ENCODE results near the gene RDH12.

Gene RDH12

GRCh38 chr14:67680941-67681340 lies 20.7 kb upstream of the RDH12 start:
- TF ChIP-seq CTCF (IDR thresholded peaks at IDR 0.05; ENCODE audit: low read depth, low read length, poor library complexity, severe bottlenecking) = no peak
- no peak for TF ChIP-seq EZH2phosphoT487 (IDR thresholded peaks at IDR 0.05; ENCODE audit: borderline replicate concordance, low read length)
- Histone ChIP-seq H3K9me2 (replicated peaks; ENCODE audit: control insufficient read depth, low read length) (no peaks in the 10 kb centered on the region), H3K27ac (ENCODE audit: low read depth, low read length) (no peak overlapping the region), H3K4me3 (ENCODE audit: low read length) (no peak overlapping the region), H3K79me2 (ENCODE audit: control insufficient read depth, low read length) (no peaks in the 10 kb centered on the region), H3K4me2 (ENCODE audit: low read length) (no peak overlapping the region), H3K9me3 (ENCODE audit: control insufficient read depth, insufficient read depth, low read length) (no peaks in the 10 kb centered on the region), H3K27me3 (ENCODE audit: control insufficient read depth, low read length) (no peaks in the 10 kb centered on the region), H4K20me1 (ENCODE audit: control insufficient read depth, insufficient read depth, low read depth, low read length) (no peaks in the 10 kb centered on the region), H3F3A (ENCODE audit: control insufficient read depth, insufficient read depth) (peaks cover 10% of the 10 kb centered on the region), H3K4me1 (ENCODE audit: control insufficient read depth, low read length) (peaks cover 10% of the 10 kb centered on the region), H3K36me3 (ENCODE audit: control insufficient read depth, low read length) (peaks cover 76% of the 10 kb centered on the region)

GRCh38 chr14:67683842-67684241 lies 17.8 kb upstream of the RDH12 start:
- TF ChIP-seq EZH2phosphoT487 (IDR thresholded peaks at IDR 0.05; ENCODE audit: borderline replicate concordance, low read length) (no peak), CTCF (IDR thresholded peaks at IDR 0.05; ENCODE audit: low read depth, low read length, poor library complexity, severe bottlenecking) (no peak)
- H3K9me2 ChIP-seq (replicated peaks; ENCODE audit: control insufficient read depth, low read length) = no peaks in the 10 kb centered on the region
- H3K4me3 ChIP-seq (ENCODE audit: low read length) = no peak overlapping the region
- H3K79me2 ChIP-seq (ENCODE audit: control insufficient read depth, low read length) = no peaks in the 10 kb centered on the region
- H3K27me3 ChIP-seq (ENCODE audit: control insufficient read depth, low read length) = no peaks in the 10 kb centered on the region
- no peak overlapping the region for H3K27ac ChIP-seq (ENCODE audit: low read depth, low read length)
- H4K20me1 ChIP-seq (ENCODE audit: control insufficient read depth, insufficient read depth, low read depth, low read length) = no peaks in the 10 kb centered on the region
- no peaks in the 10 kb centered on the region for H3K4me1 ChIP-seq (ENCODE audit: control insufficient read depth, low read length)
- peaks cover 86% of the 10 kb centered on the region for H3K36me3 ChIP-seq (ENCODE audit: control insufficient read depth, low read length)
- H3F3A ChIP-seq (ENCODE audit: control insufficient read depth, insufficient read depth) = 0 out of 2 replicates have a peak, but pooled peaks cover 4% of the 10 kb centered on the region
- no peaks in the 10 kb centered on the region for H3K9me3 ChIP-seq (ENCODE audit: control insufficient read depth, insufficient read depth, low read length)
- H3K4me2 ChIP-seq (ENCODE audit: low read length) = no peak overlapping the region

GRCh38 chr14:67690011-67690410 lies 11.7 kb upstream of the RDH12 start:
- Histone ChIP-seq H3K9me2 (replicated peaks; ENCODE audit: control insufficient read depth, low read length) (no peaks in the 10 kb centered on the region), H3K36me3 (ENCODE audit: control insufficient read depth, low read length) (peaks cover 84% of the 10 kb centered on the region), H3K27me3 (ENCODE audit: control insufficient read depth, low read length) (no peaks in the 10 kb centered on the region), H3F3A (ENCODE audit: control insufficient read depth, insufficient read depth) (no peaks in the 10 kb centered on the region), H3K79me2 (ENCODE audit: control insufficient read depth, low read length) (peaks cover 32% of the 10 kb centered on the region), H4K20me1 (ENCODE audit: control insufficient read depth, insufficient read depth, low read depth, low read length) (peaks cover 7% of the 10 kb centered on the region; the same call in 1 of the 2 replicates), H3K27ac (ENCODE audit: low read depth, low read length) (no peak overlapping the region), H3K4me1 (ENCODE audit: control insufficient read depth, low read length) (peaks cover 6% of the 10 kb centered on the region), H3K9me3 (ENCODE audit: control insufficient read depth, insufficient read depth, low read length) (no peaks in the 10 kb centered on the region), H3K4me3 (ENCODE audit: low read length) (no peak overlapping the region), H3K4me2 (ENCODE audit: low read length) (no peak overlapping the region)
- no peak for TF ChIP-seq EZH2phosphoT487 (IDR thresholded peaks at IDR 0.05; ENCODE audit: borderline replicate concordance, low read length)
- no peak for TF ChIP-seq CTCF (IDR thresholded peaks at IDR 0.05; ENCODE audit: low read depth, low read length, poor library complexity, severe bottlenecking)

Measured in DOHH2 (cell line).